K562 (cell line): Measurements from ENCODE around the gene LBHD2. TPM values are rescaled to one million over a fixed set of nuclear protein-coding genes. Genes with fewer than 3 reads are reported as not detected.

Source experiments
- CBFA2T3 ChIP-seq: fragments of 450-650 bp; IDR thresholded peaks from 2 replicates; pipeline ENCODE4 v1.6.1; 2017
- CGGBP1 ChIP-seq: fragments of 250-450 bp; sonication (Bioruptor Pico); IDR thresholded peaks from 2 replicates; pipeline ENCODE4 v1.9.0; 2021; ENCODE audit warnings: mild to moderate bottlenecking
- E4F1 ChIP-seq: fragments of 250-450 bp; sonication (Bioruptor Pico); IDR thresholded peaks from 2 replicates; pipeline ENCODE4 v1.5.0; 2021; ENCODE audit warnings: mild to moderate bottlenecking, borderline replicate concordance
- FOXO4 ChIP-seq: fragments of 450-650 bp; formaldehyde crosslinking; IDR thresholded peaks from 2 replicates; pipeline ENCODE4 v1.4.0; 2020; ENCODE audit warnings: mild to moderate bottlenecking, moderate library complexity
- RERE ChIP-seq: sonication (generic); formaldehyde crosslinking; IDR thresholded peaks from 2 replicates; pipeline ENCODE4 v1.8.0; 2023; ENCODE audit warnings: missing genetic modification reagents, mild to moderate bottlenecking, borderline replicate concordance
- RNF219 ChIP-seq: fragments of 250-450 bp; sonication (Bioruptor Pico); IDR thresholded peaks from 2 replicates; pipeline ENCODE4 v1.5.0; 2022; ENCODE audit warnings: mild to moderate bottlenecking
- SRSF7 ChIP-seq: fragments of 200-400 bp; formaldehyde crosslinking; optimal IDR thresholded peaks from 2 replicates; pipeline ENCODE3; 2017; ENCODE audit warnings: mild to moderate bottlenecking, low read depth, low read length
- ZBTB2 ChIP-seq: fragments of 450-650 bp; IDR thresholded peaks from 2 replicates; pipeline ENCODE4 v1.6.1; 2016; ENCODE audit warnings: antibody characterized with exemption
- ZNF12 ChIP-seq: sonication (generic); formaldehyde crosslinking; IDR thresholded peaks from 2 replicates; pipeline ENCODE4 v1.4.0; 2020; ENCODE audit warnings: mild to moderate bottlenecking, missing genetic modification reagents
- ZNF217 ChIP-seq: sonication (generic); formaldehyde crosslinking; IDR thresholded peaks from 2 replicates; pipeline ENCODE4 v1.8.0; 2022; ENCODE audit warnings: mild to moderate bottlenecking, missing genetic modification reagents
- polyA plus RNA-seq, 8 experiments: library from polyadenylated mRNA; depleted of rRNA in 4 of 8; stranded (reverse) in 5 of 8; unstranded in 3 of 8; fragments of >200 nt; fragmentation: Nextera tagmentation in 2 of 8; fragmentation: Illumina TruSeq in 1 of 8; extraction: Ambion mirVana in 2 of 8; extraction: Trizol in 1 of 8; gene quantifications; 2 replicates each; pipeline versions ENCODE4 v1.2.1 to v1.2.3, GENCODE V29; 2011 to 2014; ENCODE audit warnings: inconsistent platforms in 1 of 8, missing spikeins in 1 of 8
- total RNA-seq, 7 experiments: library from RNA; depleted of rRNA in 6 of 7; stranded (reverse); fragments of >200 nt in 6 of 7; fragmentation: Illumina TruSeq in 2 of 7; extraction: Trizol in 2 of 7; gene quantifications; 2 replicates each; pipeline versions ENCODE4 v1.2.1 to v1.2.3, GENCODE V29; 2011 to 2021; ENCODE audit warnings: low replicate concordance in 1 of 7

Gene LBHD2
- total and polyA plus RNA-seq, 9 of the 15 experiments (the other 6 are each of a cell fraction or from before 2014, with no cell fraction given) = not detected

- TF ChIP-seq RNF219 (CRISPR knock-in tag) (no peak), CBFA2T3 (peak; percentile 31), ZNF217 (CRISPR knock-in tag) (no peak), ZNF12 (no peak), CGGBP1 (CRISPR knock-in tag) (no peak), SRSF7 (no peak), E4F1 (CRISPR knock-in tag) (no peak), ZBTB2 (no peak), RERE (no peak), FOXO4 (no peak)
These were observed 38.0 kb downstream of the LBHD2 start (continued) for GRCh38 chr14:103121846-103122584.
